ENCODE measurements around the gene HEPN1. TPM values are rescaled to one million over a fixed set of nuclear protein-coding genes. Genes with fewer than 3 reads are reported as not detected.

HEPN1 gene
- total and polyA plus RNA-seq, 9 of the 15 experiments (the other 6 are each of a cell fraction or from before 2014, with no cell fraction given): not detected

- POLR2A ChIA-PET: no interaction called here
- intact Hi-C loops (cut with micrococcal nuclease): no loop called here
- CTCF ChIA-PET (ENCODE audit: low intra/inter-chr PET ratio): no interaction called here
- H3K4me1 ChIP-seq (replicated peaks in 1 of 2; ENCODE audit: control insufficient read depth in 2 of 2, insufficient read depth in 2 of 2, low read length in 2 of 2): peaks cover 5 to 16% of the 10 kb centered on the region in 2 experiments; a peak in 2 of 5 replicates
- H3K9ac ChIP-seq (ENCODE audit: insufficient read depth in 1 of 2, low read depth in 2 of 2, low read length in 2 of 2): no peak overlapping the region
- no peaks in the 10 kb centered on the region for H3K9me3 ChIP-seq (replicated peaks; ENCODE audit: control insufficient read depth, insufficient read depth, low read depth, low read length)
- H3K4me3 ChIP-seq: no peak overlapping the region
- no peaks in the 10 kb centered on the region for H3K79me2 ChIP-seq (ENCODE audit: control insufficient read depth, insufficient read depth, low read length)
- no TSS peak for BruUV-seq (replicated peaks)
- DNase-seq (ENCODE audit: extremely low read depth in 1 of 4, low spot score in 3 of 4) (no peak), FAIRE-seq (no peak), ATAC-seq (no peak)
- TF ChIP-seq SREBF2 (CRISPR knock-in tag; IDR thresholded peaks at IDR 0.05) (no peak), SIX5 (IDR thresholded peaks at IDR 0.05; ENCODE audit: borderline replicate concordance in 1 of 2, insufficient read depth in 1 of 2, low read depth in 1 of 2, low read length in 2 of 2) (no peak), DIDO1 (tag; IDR thresholded peaks at IDR 0.05; ENCODE audit: low read depth) (no peak), ZNF232 (CRISPR knock-in tag; IDR thresholded peaks at IDR 0.05) (no peak), MITF (IDR thresholded peaks at IDR 0.05) (no peak), ELF1 (tag; IDR thresholded peaks at IDR 0.05) (no peak)
- no peaks in the 10 kb centered on the region; the same call in 1 of the 2 replicates for H4K20me1 ChIP-seq (replicated peaks; ENCODE audit: control insufficient read depth, insufficient read depth, low read length)
- H3K27ac ChIP-seq (ENCODE audit: extremely low read depth, low read depth, low read length): no peak overlapping the region
- H3K27me3 ChIP-seq (ENCODE audit: control insufficient read depth in 2 of 2, insufficient read depth in 2 of 2, low read length in 2 of 2): peaks cover 35 to 84% of the 10 kb centered on the region in 2 experiments; a peak in 4 of 5 replicates
- in situ Hi-C loops (cut with MboI): loop anchor here (25.0 kb wide), 1 partner anchor 808 kb away; no protein-coding TSS in a partner anchor
- H3K9me1 ChIP-seq (ENCODE audit: control insufficient read depth, insufficient read depth, low read length): peaks cover 3% of the 10 kb centered on the region
- H3K36me3 ChIP-seq (ENCODE audit: control insufficient read depth, insufficient read depth, low read length): no peaks in the 10 kb centered on the region
- H3K4me2 ChIP-seq (ENCODE audit: insufficient read depth, low read length): no peak overlapping the region
- no peak overlapping the region for H2AFZ ChIP-seq (ENCODE audit: low read depth, low read length)
- WGBS (ENCODE audit: insufficient coverage, low coverage, missing lambda C conversion rate): 3% methylated on average over 7 of the region's 7 CpGs
These were observed 48.6 kb upstream of the HEPN1 start for GRCh38 chr11:124870430-124870829.

All from K562 (cell line).